OCI-LY7 (cell line): Measurements from ENCODE around the gene GAPDHS. TPM values are rescaled to one million over a fixed set of nuclear protein-coding genes. Genes with fewer than 3 reads are reported as not detected.
A peak's percentile ranks its signal among the peaks of the same experiment; 100 is the strongest.

Experiments
- BruUV-seq: library from RNA; stranded (reverse); fragments of 400-500 nt; replicated peaks from 2 replicates; lab custom pipeline; 2021; lab: Mats Ljungman, UMichigan
- CTCF ChIA-PET: fragments of 300-600 bp; sonication (Branson Sonifier 250); formaldehyde crosslinking; loops from one replicate; lab custom pipeline; 2022; ENCODE audit warnings: antibody characterized with exemption; ENCODE audit not compliant: unreplicated experiment; lab: Charles Lee
- POLR2A ChIA-PET: fragments of 300-600 bp; sonication (Branson Sonifier 250); formaldehyde crosslinking; loops from one replicate; lab custom pipeline; 2022; ENCODE audit warnings: antibody characterized with exemption; lab: Charles Lee
- DNase-seq: peaks from one replicate; pipeline ENCODE4 v3.0.0-alpha.2; 2015; ENCODE audit warnings: low spot score
- H2AFZ ChIP-seq: fragments of 200-600 bp; sonication (generic), shearing (Covaris generic); 2 replicates; pipeline ENCODE4 v1.6.1; 2014; ENCODE audit warnings: mild to moderate bottlenecking, antibody characterized with exemption, low read length, moderate library complexity
- H3K27ac ChIP-seq: fragments of 200-600 bp; sonication (generic); 2 replicates; pipeline ENCODE4 v1.5.1; 2014; ENCODE audit warnings: mixed run types, low read depth, mild to moderate bottlenecking, moderate library complexity, low read length, inconsistent platforms; ENCODE audit not compliant: poor library complexity, severe bottlenecking
- H3K36me3 ChIP-seq: fragments of 200-600 bp; sonication (generic); 2 replicates; pipeline ENCODE4 v1.6.1; 2014; ENCODE audit warnings: mild to moderate bottlenecking, antibody characterized with exemption, low read length, moderate library complexity, mixed read lengths; ENCODE audit not compliant: insufficient read depth
- H3K4me1 ChIP-seq: fragments of 200-600 bp; sonication (generic); 2 replicates; pipeline ENCODE4 v1.5.1; 2014; ENCODE audit warnings: mild to moderate bottlenecking, low read length; ENCODE audit not compliant: insufficient read depth, poor library complexity, severe bottlenecking
- H3K4me2 ChIP-seq: fragments of 200-600 bp; sonication (generic); 2 replicates; pipeline ENCODE4 v1.6.1; 2014; ENCODE audit warnings: mild to moderate bottlenecking, low read length
- H3K4me3 ChIP-seq: fragments of 200-600 bp; sonication (generic); 2 replicates; pipeline ENCODE4 v1.5.1; 2014; ENCODE audit warnings: mild to moderate bottlenecking, low read depth, low read length; ENCODE audit not compliant: poor library complexity, severe bottlenecking
- H3K79me2 ChIP-seq: fragments of 200-600 bp; sonication (generic); 2 replicates; pipeline ENCODE4 v1.6.1; 2016; ENCODE audit warnings: low read depth, mild to moderate bottlenecking, low read length, moderate library complexity, mixed read lengths; ENCODE audit not compliant: insufficient read depth
- H3K9me2 ChIP-seq: fragments of 200-600 bp; sonication (generic); 2 replicates; pipeline ENCODE4 v1.6.1; 2016; ENCODE audit warnings: mild to moderate bottlenecking, low read length, mixed read lengths; ENCODE audit not compliant: insufficient read depth
- H3K9me3 ChIP-seq: fragments of 200-600 bp; sonication (generic); 2 replicates; pipeline ENCODE4 v1.6.1; 2014; ENCODE audit warnings: mild to moderate bottlenecking, mixed run types, low read length, mixed read lengths
- H4K20me1 ChIP-seq: fragments of 200-600 bp; sonication (generic); 2 replicates; pipeline ENCODE4 v1.6.1; 2014; ENCODE audit warnings: mild to moderate bottlenecking, antibody characterized with exemption, low read length, moderate library complexity, mixed read lengths; ENCODE audit not compliant: insufficient read depth
- EZH2phosphoT487 ChIP-seq: fragments of 200-600 bp; sonication (generic); IDR thresholded peaks from 2 replicates; pipeline ENCODE4 v1.6.1; 2018; ENCODE audit warnings: low read depth, borderline replicate concordance, mild to moderate bottlenecking, mixed run types, antibody characterized with exemption, low read length, moderate library complexity, mixed read lengths
- intact Hi-C: fragments of 100-400 bp; cut with micrococcal nuclease; formaldehyde crosslinking; loops from one replicate; pipeline ENCODE4 v1.10.0; 2022; ENCODE audit not compliant: unreplicated experiment
- total RNA-seq, 2 experiments: library from RNA; depleted of rRNA in 1 of 2; stranded (reverse); fragments of >200 nt in 1 of 2; shearing (Covaris generic) in 1 of 2; gene quantifications; 2 replicates each; pipeline ENCODE4 v1.2.3, GENCODE V29; 2014 to 2022
- TF ChIP-seq, protein P1 (sequence below): fragments of 200-600 bp; sonication (generic); conservative IDR thresholded peaks from 2 replicates; pipeline ENCODE4 v1.5.1; 2014; ENCODE audit warnings: mild to moderate bottlenecking, antibody characterized with exemption, low read length, moderate library complexity, mixed read lengths

Gene GAPDHS
- total RNA-seq, 2 experiments from 2014 or later = not detected

DNA sequence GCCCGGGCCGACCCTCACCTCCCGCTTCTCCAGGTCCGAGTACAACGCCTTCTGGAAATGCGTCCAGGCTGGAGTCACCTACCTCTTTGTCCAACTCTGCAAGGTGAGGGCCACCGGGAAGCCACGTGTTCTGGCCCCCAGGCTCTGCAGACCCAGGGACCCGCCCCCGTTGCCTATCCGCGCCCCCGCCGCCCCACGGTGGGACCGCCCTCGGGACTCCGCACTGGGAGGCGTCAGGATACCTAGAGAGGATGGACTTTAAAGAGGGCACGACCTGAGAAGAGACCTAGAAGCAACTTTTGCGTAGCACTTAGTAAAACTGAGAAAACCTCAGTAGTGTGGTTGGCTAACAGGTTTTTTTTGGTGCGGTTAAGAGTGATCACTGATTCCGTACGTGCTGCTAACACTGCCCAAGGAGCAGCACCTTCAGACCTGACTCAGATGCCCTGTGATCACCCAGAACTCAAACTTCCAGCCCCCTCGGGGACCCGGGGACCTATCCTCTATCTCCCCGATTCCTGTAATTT, 12.7 kb downstream of the GAPDHS start:
- CTCF ChIA-PET = no interaction called here
- no peaks in the 10 kb centered on the region for H4K20me1 ChIP-seq
- POLR2A ChIA-PET = no interaction called here
- DNase-seq = peak; percentile 42
- TF ChIP-seq EZH2phosphoT487 = no peak
- TF ChIP-seq, protein P1, sequence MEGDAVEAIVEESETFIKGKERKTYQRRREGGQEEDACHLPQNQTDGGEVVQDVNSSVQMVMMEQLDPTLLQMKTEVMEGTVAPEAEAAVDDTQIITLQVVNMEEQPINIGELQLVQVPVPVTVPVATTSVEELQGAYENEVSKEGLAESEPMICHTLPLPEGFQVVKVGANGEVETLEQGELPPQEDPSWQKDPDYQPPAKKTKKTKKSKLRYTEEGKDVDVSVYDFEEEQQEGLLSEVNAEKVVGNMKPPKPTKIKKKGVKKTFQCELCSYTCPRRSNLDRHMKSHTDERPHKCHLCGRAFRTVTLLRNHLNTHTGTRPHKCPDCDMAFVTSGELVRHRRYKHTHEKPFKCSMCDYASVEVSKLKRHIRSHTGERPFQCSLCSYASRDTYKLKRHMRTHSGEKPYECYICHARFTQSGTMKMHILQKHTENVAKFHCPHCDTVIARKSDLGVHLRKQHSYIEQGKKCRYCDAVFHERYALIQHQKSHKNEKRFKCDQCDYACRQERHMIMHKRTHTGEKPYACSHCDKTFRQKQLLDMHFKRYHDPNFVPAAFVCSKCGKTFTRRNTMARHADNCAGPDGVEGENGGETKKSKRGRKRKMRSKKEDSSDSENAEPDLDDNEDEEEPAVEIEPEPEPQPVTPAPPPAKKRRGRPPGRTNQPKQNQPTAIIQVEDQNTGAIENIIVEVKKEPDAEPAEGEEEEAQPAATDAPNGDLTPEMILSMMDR = no peak
- no TSS peak for BruUV-seq
- peaks cover 17% of the 10 kb centered on the region; the same call in 1 of the 2 replicates for H3K79me2 ChIP-seq
- H3K4me3 ChIP-seq = peak overlapping the region; percentile 80
- peaks cover 21% of the 10 kb centered on the region for H3K4me1 ChIP-seq
- peak overlapping the region; percentile 73 for H2AFZ ChIP-seq
- no peaks in the 10 kb centered on the region; the same call in 1 of the 2 replicates for H3K36me3 ChIP-seq
- H3K27ac ChIP-seq = peak overlapping the region; percentile 3
- no peaks in the 10 kb centered on the region for H3K9me2 ChIP-seq
- intact Hi-C loops = loop anchor here (1.0 to 5.0 kb wide), 4 partner anchors 66 to 171 kb away; partner anchors contain the start of genes COX6B1 and HAUS5
- H3K9me3 ChIP-seq = no peaks in the 10 kb centered on the region
- H3K4me2 ChIP-seq = peak overlapping the region; percentile 94

DNA sequence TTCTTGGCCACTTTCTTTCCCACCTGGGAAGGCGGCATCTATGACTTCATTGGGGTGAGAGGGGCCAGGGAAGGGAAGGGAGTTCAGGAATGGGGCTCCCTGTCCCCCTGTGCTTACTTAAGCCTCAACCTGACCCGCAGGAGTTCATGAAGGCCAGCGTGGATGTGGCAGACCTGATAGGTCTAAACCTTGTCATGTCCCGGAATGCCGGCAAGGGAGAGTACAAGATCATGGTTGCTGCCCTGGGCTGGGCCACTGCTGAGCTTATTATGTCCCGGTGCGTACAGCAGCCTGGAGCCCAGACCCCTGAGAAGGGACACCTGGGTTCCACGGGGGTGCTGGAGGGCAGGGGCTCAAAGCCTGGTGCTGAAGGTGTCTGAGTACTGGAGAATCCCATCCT, 13.3 kb downstream of the GAPDHS start:
- ChIA-PET CTCF (interaction anchor here (0.6 kb wide), 1 partner anchor 160 kb away, joined by 3 read pairs; no protein-coding TSS in a partner anchor), POLR2A (interaction anchor here (1.5 kb wide), 1 partner anchor 99 kb away, joined by 3 read pairs; no protein-coding TSS in a partner anchor)
- no peak overlapping the region for H3K27ac ChIP-seq
- H3K4me3 ChIP-seq = peak overlapping the region; percentile 80
- no peaks in the 10 kb centered on the region; the same call in 1 of the 2 replicates for H3K36me3 ChIP-seq
- H3K9me2 ChIP-seq = no peaks in the 10 kb centered on the region
- H4K20me1 ChIP-seq = no peaks in the 10 kb centered on the region
- no TSS peak for BruUV-seq
- DNase-seq = no peak
- no peaks in the 10 kb centered on the region for H3K9me3 ChIP-seq
- H3K4me1 ChIP-seq = peaks cover 15% of the 10 kb centered on the region
- peak overlapping the region; percentile 94 for H3K4me2 ChIP-seq
- H2AFZ ChIP-seq = no peak overlapping the region
- H3K79me2 ChIP-seq = peaks cover 17% of the 10 kb centered on the region; the same call in 1 of the 2 replicates
- TF ChIP-seq EZH2phosphoT487 = no peak
- TF ChIP-seq, protein P1 = no peak
- intact Hi-C loops = loop anchor here (2.0 to 5.0 kb wide), 3 partner anchors 101 to 170 kb away; partner anchors contain the start of gene COX6B1
